ENCODE results near the gene ACTN2.

ACTN2 gene

GRCh38 chr1:236692128-236692527, 5.8 kb downstream of the ACTN2 start:
- no peak overlapping the region for H3K4me3 ChIP-seq (ENCODE audit: low read depth, low read length)
- TF ChIP-seq POLR2A (IDR thresholded peaks at IDR 0.05; ENCODE audit: extremely low read depth, insufficient read length) = no peak
- no peak for TF ChIP-seq CTCF (IDR thresholded peaks at IDR 0.05; ENCODE audit: low read depth, low read length)
- TF ChIP-seq MYC (IDR thresholded peaks at IDR 0.05; ENCODE audit: low read depth, low read length) = no peak
- TF ChIP-seq MAX (IDR thresholded peaks at IDR 0.05; ENCODE audit: low read depth, low read length) = no peak
- DNase-seq (ENCODE audit: low read depth) = no peak

- no peak for DNase-seq (ENCODE audit: low read depth)
- H3K4me3 ChIP-seq (ENCODE audit: low read depth, low read length) = no peak overlapping the region
- TF ChIP-seq CTCF (IDR thresholded peaks at IDR 0.05; ENCODE audit: low read depth, low read length) = no peak
Measured at GRCh38 chr1:236692742-236693141, 6.4 kb downstream of the ACTN2 start.

- TF ChIP-seq POLR2A (IDR thresholded peaks at IDR 0.05; ENCODE audit: extremely low read depth, insufficient read length) = no peak
- TF ChIP-seq MAX (IDR thresholded peaks at IDR 0.05; ENCODE audit: low read depth, low read length) = no peak
- no peak for TF ChIP-seq MYC (IDR thresholded peaks at IDR 0.05; ENCODE audit: low read depth, low read length)
- no peak for TF ChIP-seq CTCF (IDR thresholded peaks at IDR 0.05; ENCODE audit: low read depth, low read length)
- no peak overlapping the region for H3K4me3 ChIP-seq (ENCODE audit: low read depth, low read length)
- DNase-seq (ENCODE audit: low read depth) = no peak
Measured at GRCh38 chr1:236699366-236699765, 13.1 kb downstream of the ACTN2 start.

- TF ChIP-seq POLR2A (IDR thresholded peaks at IDR 0.05; ENCODE audit: extremely low read depth, insufficient read length) = no peak
- no peak for TF ChIP-seq CTCF (IDR thresholded peaks at IDR 0.05; ENCODE audit: low read depth, low read length)
- TF ChIP-seq MAX (IDR thresholded peaks at IDR 0.05; ENCODE audit: low read depth, low read length) = no peak
- TF ChIP-seq MYC (IDR thresholded peaks at IDR 0.05; ENCODE audit: low read depth, low read length) = no peak
- H3K4me3 ChIP-seq (ENCODE audit: low read depth, low read length) = no peak overlapping the region
- no peak for DNase-seq (ENCODE audit: low read depth)
Measured at GRCh38 chr1:236700903-236701302, 14.6 kb downstream of the ACTN2 start.

GRCh38 chr1:236701782-236702181, 15.5 kb downstream of the ACTN2 start:
- H3K4me3 ChIP-seq (ENCODE audit: low read depth, low read length) = no peak overlapping the region
- no peak for DNase-seq (ENCODE audit: low read depth)
- TF ChIP-seq POLR2A (IDR thresholded peaks at IDR 0.05; ENCODE audit: extremely low read depth, insufficient read length) (no peak), MAX (IDR thresholded peaks at IDR 0.05; ENCODE audit: low read depth, low read length) (no peak), MYC (IDR thresholded peaks at IDR 0.05; ENCODE audit: low read depth, low read length) (no peak), CTCF (IDR thresholded peaks at IDR 0.05; ENCODE audit: low read depth, low read length) (no peak)

- no peak overlapping the region for H3K4me3 ChIP-seq (ENCODE audit: low read depth, low read length)
- TF ChIP-seq MAX (IDR thresholded peaks at IDR 0.05; ENCODE audit: low read depth, low read length) (no peak), CTCF (IDR thresholded peaks at IDR 0.05; ENCODE audit: low read depth, low read length) (no peak), POLR2A (IDR thresholded peaks at IDR 0.05; ENCODE audit: extremely low read depth, insufficient read length) (no peak), MYC (IDR thresholded peaks at IDR 0.05; ENCODE audit: low read depth, low read length) (no peak)
- DNase-seq (ENCODE audit: low read depth) = no peak
Measured at GRCh38 chr1:236702791-236703394, 16.6 kb downstream of the ACTN2 start.
